HG02840 (cell line): ENCODE data around the gene POC5.
"Not testable (repeated sequence)": the region's sequence is repeated elsewhere in the genome, so short reads cannot be mapped to it uniquely, and the experiment has no call there.

ENCODE experiments used
- ATAC-seq: cut with Tn5 transposase; IDR thresholded peaks from one replicate; pipeline ENCODE4 v1.9.1; 2021; ENCODE audit warnings: mild to moderate bottlenecking, moderate library complexity, moderate number of reproducible peaks; ENCODE audit not compliant: unreplicated experiment, low FRiP score

POC5 gene

GRCh38 chr5:75707911-75708509 lies 9.2 kb downstream of the POC5 start:
- no peak for ATAC-seq

- no peak for ATAC-seq
These were observed 10.5 kb downstream of the POC5 start for GRCh38 chr5:75706775-75707174.

GRCh38 chr5:75706016-75706415 lies 11.2 kb downstream of the POC5 start:
- no peak for ATAC-seq

GRCh38 chr5:75701856-75702255 lies 15.4 kb downstream of the POC5 start:
- ATAC-seq, result no peak

- not testable (repeated sequence) for ATAC-seq
These were observed 21.5 kb downstream of the POC5 start for GRCh38 chr5:75695472-75696351.

GRCh38 chr5:75694781-75695180 lies 22.5 kb downstream of the POC5 start:
- ATAC-seq, result no peak

- ATAC-seq, result no peak
These were observed 26.6 kb downstream of the POC5 start for GRCh38 chr5:75690669-75691068.

- ATAC-seq, result no peak
These were observed 30.8 kb downstream of the POC5 start for GRCh38 chr5:75686480-75686879.

GRCh38 chr5:75685141-75685540 lies 32.1 kb downstream of the POC5 start:
- no peak for ATAC-seq

- no peak for ATAC-seq
These were observed 36.0 kb downstream of the POC5 start for GRCh38 chr5:75681125-75681830.

GRCh38 chr5:75678155-75678554 lies 39.1 kb downstream of the POC5 start:
- ATAC-seq, result no peak

- ATAC-seq, result no peak
These were observed 39.6 kb downstream of the POC5 start for GRCh38 chr5:75677607-75678006.

- no peak for ATAC-seq
These were observed 41.5 kb downstream of the POC5 start for GRCh38 chr5:75675783-75676182.

GRCh38 chr5:75672616-75673015 lies 44.6 kb downstream of the POC5 start:
- no peak for ATAC-seq

GRCh38 chr5:75671506-75671905 lies 45.7 kb downstream of the POC5 start:
- no peak for ATAC-seq

- no peak for ATAC-seq
These were observed 46.7 kb downstream of the POC5 start for GRCh38 chr5:75670577-75670976.

- ATAC-seq, result peak; percentile 86
These were observed 48.1 kb downstream of the POC5 start for GRCh38 chr5:75668977-75669689.

- no peak for ATAC-seq
These were observed 48.8 kb downstream of the POC5 start for GRCh38 chr5:75668445-75668844.

- ATAC-seq, result no peak
These were observed 49.7 kb downstream of the POC5 start for GRCh38 chr5:75667586-75667985.

GRCh38 chr5:75666801-75667200 lies 50.4 kb downstream of the POC5 start:
- ATAC-seq, result no peak

- no peak for ATAC-seq
These were observed 52.3 kb downstream of the POC5 start for GRCh38 chr5:75664979-75665378.
